H1 (cell line): Measurements from ENCODE around the gene ATP1A1. TPM values are rescaled to one million over a fixed set of nuclear protein-coding genes. Genes with fewer than 3 reads are reported as not detected.

ENCODE experiments used
- CBX5 ChIP-seq: fragments of 300-800, 300-1000 bp; sonication (generic); IDR thresholded peaks from 2 replicates; pipeline ENCODE4 v1.7.1; 2016; ENCODE audit warnings: antibody characterized with exemption, low read length, low read depth
- CTCF ChIP-seq, 3 experiments: IDR thresholded peaks; 1 replicate in 2 of 3; 2 replicates in 1 of 3; pipeline versions ENCODE4 v1.5.1 to v1.6.1; 2011; ENCODE audit warnings: low read length in 3 of 3, mild to moderate bottlenecking in 3 of 3, inconsistent platforms in 2 of 3, low read depth in 1 of 3, moderate library complexity in 1 of 3; ENCODE audit not compliant: insufficient read depth in 1 of 3; ENCODE audit errors: control extremely low read depth in 1 of 3
- RBBP5 ChIP-seq: IDR thresholded peaks from 2 replicates; pipeline ENCODE4 v1.7.1; 2012; ENCODE audit warnings: low read depth, mild to moderate bottlenecking, inconsistent platforms, low read length, moderate library complexity, borderline replicate concordance
- TAF7 ChIP-seq: optimal IDR thresholded peaks from 2 replicates; pipeline ENCODE3; 2011; ENCODE audit warnings: low read depth, mild to moderate bottlenecking, inconsistent platforms, low read length, moderate library complexity, borderline replicate concordance
- ZNF274 ChIP-seq: IDR thresholded peaks from 2 replicates; pipeline ENCODE4 v1.7.0; 2012; ENCODE audit warnings: low read length, borderline replicate concordance; ENCODE audit errors: extremely low read depth
- polyA plus RNA-seq, 7 experiments: library from polyadenylated mRNA; depleted of rRNA in 3 of 7; stranded (reverse) in 5 of 7; unstranded in 2 of 7; fragments of >200 nt in 5 of 7; fragments of 200-250 nt in 2 of 7; gene quantifications; 1 replicate in 5 of 7; 2 replicates in 1 of 7; 4 replicates in 1 of 7; pipeline versions ENCODE4 v1.2.1 to v1.2.3, GENCODE V29; 2011 to 2013; ENCODE audit warnings: missing spikeins in 2 of 7, mixed read lengths in 2 of 7
- total RNA-seq: library from RNA; stranded (reverse); fragmentation: NEBNext Ultra II Directional; extraction: Animal tissue kit (Norgen Biotek cat#: 25700); gene quantifications from 2 replicates; pipeline ENCODE4 v1.2.1, GENCODE V29; 2021

The ATP1A1 gene
- total and polyA plus RNA-seq, 2 of the 8 experiments (the other 6 are each of a cell fraction or from before 2014, with no cell fraction given), result 222 to 325 TPM

DNA sequence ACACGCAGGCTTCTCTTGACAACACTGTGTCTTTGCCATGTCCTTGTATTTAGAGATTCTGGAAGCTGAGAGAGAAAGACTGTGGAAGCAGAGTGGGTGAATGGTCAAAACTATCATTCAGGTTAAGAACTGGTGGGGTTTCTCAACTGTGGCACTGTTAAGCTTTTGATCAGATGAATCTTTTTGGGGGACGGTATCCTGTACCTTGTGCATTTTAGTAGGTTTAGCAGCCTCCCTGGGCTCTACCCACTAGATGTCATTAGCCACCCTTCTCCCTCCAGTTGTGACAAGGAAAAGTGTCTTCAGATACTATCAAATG lies 39.4 kb downstream of the ATP1A1 start (continued):
- TF ChIP-seq CTCF (IDR thresholded peaks at IDR 0.05; ENCODE audit: control extremely low read depth in 1 of 3, insufficient read depth in 1 of 3, low read depth in 1 of 3, low read length in 3 of 3), result no peak
- no peak for TF ChIP-seq RBBP5
- TF ChIP-seq TAF7, result no peak
- TF ChIP-seq CBX5, result no peak
- TF ChIP-seq ZNF274, result no peak
